GM19397 (cell line): ENCODE results near the gene MGAT5B.

Source experiments
- ATAC-seq: cut with Tn5 transposase; IDR thresholded peaks from one replicate; pipeline ENCODE4 v1.9.1; 2021; ENCODE audit warnings: mild to moderate bottlenecking, moderate library complexity; ENCODE audit not compliant: unreplicated experiment

Gene MGAT5B

DNA sequence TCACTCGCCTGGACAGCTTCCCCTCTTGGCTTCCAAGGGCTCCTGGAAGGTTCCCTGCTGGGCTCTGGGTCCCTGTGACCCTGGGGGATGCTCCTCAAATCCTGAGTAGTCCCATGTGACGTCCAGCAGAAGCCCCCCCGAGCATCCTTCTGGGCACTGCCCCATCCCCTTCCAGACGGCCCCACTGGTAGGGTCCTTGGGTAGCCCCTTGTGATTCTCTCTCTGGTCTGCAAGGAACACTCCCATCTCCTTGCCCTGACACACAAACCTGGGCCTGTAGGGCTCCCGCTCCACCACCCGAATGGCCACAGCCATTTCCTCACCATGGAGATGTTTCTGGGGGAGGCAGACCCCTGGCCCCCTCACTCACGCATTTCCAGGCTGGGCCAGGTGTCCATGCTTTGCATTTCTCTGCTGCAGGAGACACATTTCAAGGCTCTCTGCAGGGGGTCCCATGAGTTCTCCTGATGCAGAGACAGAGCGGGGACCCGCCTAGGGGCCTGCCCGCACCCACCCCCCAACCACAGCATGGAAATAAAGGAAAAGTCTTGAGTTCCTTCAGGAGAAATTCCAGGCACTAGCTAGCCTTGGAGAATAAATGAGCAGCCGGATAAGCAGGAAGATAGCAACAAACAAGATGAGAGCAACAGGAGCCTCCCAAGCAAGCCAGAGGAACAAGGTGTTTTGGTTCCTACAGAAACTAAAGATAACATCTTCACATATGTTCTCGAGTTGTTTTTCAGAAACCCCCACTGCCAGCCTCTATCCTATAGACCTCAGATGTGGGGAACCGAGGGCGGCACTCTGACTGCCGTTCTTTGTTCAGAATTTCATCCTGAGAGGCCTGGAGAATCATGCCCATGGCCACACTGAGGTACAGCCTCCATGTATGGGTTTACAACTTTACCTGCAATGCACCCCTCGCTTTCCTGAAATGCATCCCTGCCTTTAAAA is 128.8 kb downstream of the MGAT5B start:
- ATAC-seq: no peak

DNA sequence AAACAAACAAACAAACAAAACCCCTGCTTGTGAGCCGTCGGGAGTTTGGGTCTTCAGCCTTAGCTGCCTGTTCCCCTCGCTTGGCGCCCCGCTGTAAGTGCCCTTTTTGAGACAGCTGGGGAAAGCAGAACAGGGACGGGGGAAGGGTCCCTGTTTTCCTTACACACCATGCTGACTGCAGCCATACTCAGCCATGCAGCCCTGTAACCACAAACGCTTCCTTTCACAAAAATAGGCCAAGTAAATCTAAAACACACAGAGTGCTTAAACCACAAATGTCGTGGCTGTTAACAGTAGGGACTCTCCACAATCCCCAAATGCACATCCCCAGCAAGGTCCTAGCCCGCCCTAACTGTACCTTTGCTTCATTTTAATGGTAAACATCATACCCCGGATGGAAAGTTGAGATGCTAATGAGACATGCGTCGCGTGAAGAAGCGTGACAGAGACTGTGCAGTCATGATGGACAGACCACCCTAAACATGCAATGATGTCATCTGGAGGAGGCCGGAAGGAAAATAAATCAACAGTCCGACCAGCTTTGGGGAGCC is 129.9 kb downstream of the MGAT5B start:
- peak; percentile 70 for ATAC-seq

DNA sequence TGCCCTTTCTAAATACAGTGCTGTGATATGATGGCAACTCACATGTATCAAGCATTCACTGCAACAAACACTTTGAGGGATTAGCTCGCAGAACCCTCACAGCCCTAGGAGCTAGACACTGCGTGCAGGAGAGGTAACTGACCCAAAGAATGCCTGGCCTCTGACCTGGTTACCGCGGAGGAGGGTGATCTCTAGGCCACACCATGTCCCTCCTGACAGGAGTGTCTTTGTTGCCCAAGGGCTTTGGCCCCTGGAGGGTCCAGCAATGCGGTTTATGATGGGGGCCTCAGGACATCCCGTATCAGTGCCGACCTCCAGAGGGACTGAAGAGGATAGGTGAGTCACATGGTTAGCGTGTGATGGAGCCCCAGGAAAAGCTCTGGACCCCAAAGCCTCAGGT is 130.6 kb downstream of the MGAT5B start:
- ATAC-seq: no peak
